ENCODE results near the gene DAP. TPM values are rescaled to one million over a fixed set of nuclear protein-coding genes. Genes with fewer than 3 reads are reported as not detected.
"Not testable (repeated sequence)": the region's sequence is repeated elsewhere in the genome, so short reads cannot be mapped to it uniquely, and the experiment has no call there.

DAP gene
- total and polyA plus RNA-seq, 10 of the 15 experiments (the other 5 are each of a cell fraction or from before 2014, with no cell fraction given) = 12.9 to 130 (median 49.9) TPM

DNA sequence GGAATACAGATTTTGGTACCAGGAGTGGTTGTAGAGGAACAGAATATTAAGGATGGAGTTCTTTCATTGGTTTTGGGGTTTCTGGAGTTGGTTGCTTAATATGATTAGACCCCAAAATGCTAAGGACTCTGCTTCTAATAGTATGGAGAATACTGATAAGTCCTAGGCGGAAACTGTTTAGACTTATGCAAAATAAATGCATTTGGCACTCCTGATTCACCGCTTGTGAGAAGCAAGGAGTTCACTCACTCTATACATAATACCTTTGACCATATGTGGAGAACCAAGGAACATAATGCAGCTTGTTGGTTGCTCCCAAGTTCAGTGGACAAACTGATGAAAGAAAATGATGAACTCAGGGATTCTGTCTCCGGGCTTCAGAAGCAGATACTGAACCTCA, 44.2 kb downstream of the DAP start:
- H3K4me3 ChIP-seq; in situ Hi-C loops (cut with MboI); CTCF ChIA-PET; POLR2A ChIA-PET; H4K20me1 ChIP-seq (ENCODE audit: control insufficient read depth, insufficient read depth); H3K27ac ChIP-seq (ENCODE audit: control insufficient read depth, insufficient read depth); H3K9me3 ChIP-seq (replicated peaks; ENCODE audit: control insufficient read depth, insufficient read depth, low read length); H3K9ac ChIP-seq (ENCODE audit: control insufficient read depth, insufficient read depth, low read length); intact Hi-C loops (cut with micrococcal nuclease; ENCODE audit: unreplicated experiment); FAIRE-seq; BruUV-seq (replicated peaks); DNase-seq (ENCODE audit: low read depth, low spot score); H3K79me2 ChIP-seq (ENCODE audit: control insufficient read depth, insufficient read depth, low read length); H3K4me2 ChIP-seq (ENCODE audit: control insufficient read depth, insufficient read depth); H2AFZ ChIP-seq (ENCODE audit: control insufficient read depth, low read depth, low read length); ATAC-seq; RAD21 ChIA-PET (ENCODE audit: unreplicated experiment); SMC1A ChIA-PET (ENCODE audit: uncharacterized antibody, unreplicated experiment); H3K27me3 ChIP-seq (replicated peaks in 1 of 2; ENCODE audit: control insufficient read depth in 2 of 2, insufficient read depth in 2 of 2, low read length in 1 of 2): not testable (repeated sequence)
- 97% methylated on average over 3 of the region's 3 CpGs for WGBS (ENCODE audit: insufficient coverage, insufficient replicate concordance, low lambda C conversion rate, missing lambda C conversion rate)
- Histone ChIP-seq H3K36me3 (ENCODE audit: control insufficient read depth in 2 of 2, insufficient read depth in 2 of 2, low read length in 1 of 2) (peaks cover 1 to 18% of the 10 kb centered on the region in 2 experiments), H3K4me1 (ENCODE audit: control insufficient read depth, insufficient read depth, low read length) (peaks cover 15% of the 10 kb centered on the region)

DNA sequence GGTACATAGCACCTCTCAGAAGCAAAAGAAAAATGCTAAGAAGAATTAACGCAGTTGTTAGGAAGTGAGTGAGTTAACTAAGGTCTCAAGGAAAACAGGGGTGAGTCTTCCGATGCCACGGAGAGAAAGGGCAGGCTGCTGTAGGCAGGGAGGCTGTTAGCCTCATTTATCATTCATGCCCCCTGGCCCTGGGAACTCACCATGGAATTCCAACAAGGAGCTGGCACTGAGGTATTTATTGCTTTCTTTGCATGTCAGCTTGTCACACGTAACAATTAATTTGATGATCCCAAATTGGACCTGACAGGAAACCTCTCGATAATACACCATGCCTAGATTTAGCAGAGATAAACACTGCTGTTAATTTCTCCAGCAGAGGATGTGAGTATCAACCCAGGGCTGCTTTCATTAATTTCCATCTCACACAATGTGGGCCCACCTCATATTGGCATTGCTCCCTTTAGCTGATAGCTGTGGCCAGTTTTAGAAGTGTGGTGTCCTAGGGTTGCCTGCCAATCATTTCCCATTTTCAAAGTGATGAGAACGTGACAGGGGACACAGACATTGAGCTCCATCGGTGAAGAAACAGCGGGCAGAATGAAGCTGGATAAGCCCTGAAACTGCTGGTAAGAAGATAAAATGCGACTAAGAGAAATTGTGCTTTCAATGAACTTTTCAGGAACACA, 45.3 kb downstream of the DAP start:
- no peak overlapping the region for H3K27ac ChIP-seq (ENCODE audit: control insufficient read depth, insufficient read depth)
- no peak for FAIRE-seq
- POLR2A ChIA-PET = no interaction called here
- TF ChIP-seq, protein P1, sequence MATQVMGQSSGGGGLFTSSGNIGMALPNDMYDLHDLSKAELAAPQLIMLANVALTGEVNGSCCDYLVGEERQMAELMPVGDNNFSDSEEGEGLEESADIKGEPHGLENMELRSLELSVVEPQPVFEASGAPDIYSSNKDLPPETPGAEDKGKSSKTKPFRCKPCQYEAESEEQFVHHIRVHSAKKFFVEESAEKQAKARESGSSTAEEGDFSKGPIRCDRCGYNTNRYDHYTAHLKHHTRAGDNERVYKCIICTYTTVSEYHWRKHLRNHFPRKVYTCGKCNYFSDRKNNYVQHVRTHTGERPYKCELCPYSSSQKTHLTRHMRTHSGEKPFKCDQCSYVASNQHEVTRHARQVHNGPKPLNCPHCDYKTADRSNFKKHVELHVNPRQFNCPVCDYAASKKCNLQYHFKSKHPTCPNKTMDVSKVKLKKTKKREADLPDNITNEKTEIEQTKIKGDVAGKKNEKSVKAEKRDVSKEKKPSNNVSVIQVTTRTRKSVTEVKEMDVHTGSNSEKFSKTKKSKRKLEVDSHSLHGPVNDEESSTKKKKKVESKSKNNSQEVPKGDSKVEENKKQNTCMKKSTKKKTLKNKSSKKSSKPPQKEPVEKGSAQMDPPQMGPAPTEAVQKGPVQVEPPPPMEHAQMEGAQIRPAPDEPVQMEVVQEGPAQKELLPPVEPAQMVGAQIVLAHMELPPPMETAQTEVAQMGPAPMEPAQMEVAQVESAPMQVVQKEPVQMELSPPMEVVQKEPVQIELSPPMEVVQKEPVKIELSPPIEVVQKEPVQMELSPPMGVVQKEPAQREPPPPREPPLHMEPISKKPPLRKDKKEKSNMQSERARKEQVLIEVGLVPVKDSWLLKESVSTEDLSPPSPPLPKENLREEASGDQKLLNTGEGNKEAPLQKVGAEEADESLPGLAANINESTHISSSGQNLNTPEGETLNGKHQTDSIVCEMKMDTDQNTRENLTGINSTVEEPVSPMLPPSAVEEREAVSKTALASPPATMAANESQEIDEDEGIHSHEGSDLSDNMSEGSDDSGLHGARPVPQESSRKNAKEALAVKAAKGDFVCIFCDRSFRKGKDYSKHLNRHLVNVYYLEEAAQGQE (IDR thresholded peaks at IDR 0.05; ENCODE audit: low read depth, low read length) = no peak
- TF ChIP-seq YY1 (IDR thresholded peaks at IDR 0.05; ENCODE audit: low read depth, low read length) = no peak
- TF ChIP-seq, protein P2, sequence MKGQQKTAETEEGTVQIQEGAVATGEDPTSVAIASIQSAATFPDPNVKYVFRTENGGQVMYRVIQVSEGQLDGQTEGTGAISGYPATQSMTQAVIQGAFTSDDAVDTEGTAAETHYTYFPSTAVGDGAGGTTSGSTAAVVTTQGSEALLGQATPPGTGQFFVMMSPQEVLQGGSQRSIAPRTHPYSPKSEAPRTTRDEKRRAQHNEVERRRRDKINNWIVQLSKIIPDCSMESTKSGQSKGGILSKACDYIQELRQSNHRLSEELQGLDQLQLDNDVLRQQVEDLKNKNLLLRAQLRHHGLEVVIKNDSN (IDR thresholded peaks at IDR 0.05; ENCODE audit: borderline replicate concordance, extremely low read length, insufficient read depth, low read depth, low read length) = no peak
- no peak for TF ChIP-seq CHD4 (IDR thresholded peaks at IDR 0.05)
- TF ChIP-seq, protein P3, sequence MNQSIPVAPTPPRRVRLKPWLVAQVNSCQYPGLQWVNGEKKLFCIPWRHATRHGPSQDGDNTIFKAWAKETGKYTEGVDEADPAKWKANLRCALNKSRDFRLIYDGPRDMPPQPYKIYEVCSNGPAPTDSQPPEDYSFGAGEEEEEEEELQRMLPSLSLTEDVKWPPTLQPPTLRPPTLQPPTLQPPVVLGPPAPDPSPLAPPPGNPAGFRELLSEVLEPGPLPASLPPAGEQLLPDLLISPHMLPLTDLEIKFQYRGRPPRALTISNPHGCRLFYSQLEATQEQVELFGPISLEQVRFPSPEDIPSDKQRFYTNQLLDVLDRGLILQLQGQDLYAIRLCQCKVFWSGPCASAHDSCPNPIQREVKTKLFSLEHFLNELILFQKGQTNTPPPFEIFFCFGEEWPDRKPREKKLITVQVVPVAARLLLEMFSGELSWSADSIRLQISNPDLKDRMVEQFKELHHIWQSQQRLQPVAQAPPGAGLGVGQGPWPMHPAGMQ (IDR thresholded peaks at IDR 0.05; ENCODE audit: borderline replicate concordance) = no peak
- no peak for TF ChIP-seq ASH2L (IDR thresholded peaks at IDR 0.05; ENCODE audit: borderline replicate concordance, low read depth)
- no peak for TF ChIP-seq IKZF2 (IDR thresholded peaks at IDR 0.05)
- TF ChIP-seq KDM1A (IDR thresholded peaks at IDR 0.05; ENCODE audit: borderline replicate concordance) = no peak
- TF ChIP-seq, protein P4, sequence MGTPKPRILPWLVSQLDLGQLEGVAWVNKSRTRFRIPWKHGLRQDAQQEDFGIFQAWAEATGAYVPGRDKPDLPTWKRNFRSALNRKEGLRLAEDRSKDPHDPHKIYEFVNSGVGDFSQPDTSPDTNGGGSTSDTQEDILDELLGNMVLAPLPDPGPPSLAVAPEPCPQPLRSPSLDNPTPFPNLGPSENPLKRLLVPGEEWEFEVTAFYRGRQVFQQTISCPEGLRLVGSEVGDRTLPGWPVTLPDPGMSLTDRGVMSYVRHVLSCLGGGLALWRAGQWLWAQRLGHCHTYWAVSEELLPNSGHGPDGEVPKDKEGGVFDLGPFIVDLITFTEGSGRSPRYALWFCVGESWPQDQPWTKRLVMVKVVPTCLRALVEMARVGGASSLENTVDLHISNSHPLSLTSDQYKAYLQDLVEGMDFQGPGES (IDR thresholded peaks at IDR 0.05) = no peak

More for the DNA sequence above, 45.3 kb downstream of the DAP start:
- SMC1A ChIA-PET (ENCODE audit: uncharacterized antibody, unreplicated experiment) = interaction anchor here (1.2 kb wide), 1 partner anchor 10 kb away, joined by 4 read pairs; no protein-coding TSS in a partner anchor
- H3K4me3 ChIP-seq = no peak overlapping the region
- 94% methylated on average over 9 of the region's 9 CpGs for WGBS (ENCODE audit: insufficient coverage, insufficient replicate concordance, low lambda C conversion rate, missing lambda C conversion rate)
- H4K20me1 ChIP-seq (ENCODE audit: control insufficient read depth, insufficient read depth) = no peaks in the 10 kb centered on the region
- no peak overlapping the region for H3K4me2 ChIP-seq (ENCODE audit: control insufficient read depth, insufficient read depth)
- H3K4me1 ChIP-seq (ENCODE audit: control insufficient read depth, insufficient read depth, low read length) = peaks cover 15% of the 10 kb centered on the region
- CTCF ChIA-PET = interaction anchor here (1.3 kb wide), 1 partner anchor 14 kb away, joined by 4 read pairs; no protein-coding TSS in a partner anchor
- intact Hi-C loops (cut with micrococcal nuclease; ENCODE audit: unreplicated experiment) (no loop called here), in situ Hi-C loops (cut with MboI) (no loop called here)
- no peak overlapping the region for H3K9ac ChIP-seq (ENCODE audit: control insufficient read depth, insufficient read depth, low read length)
- ATAC-seq (no peak), DNase-seq (ENCODE audit: low read depth, low spot score) (no peak)
- RAD21 ChIA-PET (ENCODE audit: unreplicated experiment) = no interaction called here
- H3K9me3 ChIP-seq (replicated peaks; ENCODE audit: control insufficient read depth, insufficient read depth, low read length) = 0 out of 3 replicates have a peak, but pooled peaks cover 2% of the 10 kb centered on the region
- no peak overlapping the region for H2AFZ ChIP-seq (ENCODE audit: control insufficient read depth, low read depth, low read length)
- no TSS peak for BruUV-seq (replicated peaks)
- no peaks in the 10 kb centered on the region for H3K27me3 ChIP-seq (replicated peaks in 1 of 2; ENCODE audit: control insufficient read depth in 2 of 2, insufficient read depth in 2 of 2, low read length in 1 of 2)
- H3K79me2 ChIP-seq (ENCODE audit: control insufficient read depth, insufficient read depth, low read length) = no peaks in the 10 kb centered on the region
- peaks cover 3 to 12% of the 10 kb centered on the region in 2 experiments for H3K36me3 ChIP-seq (ENCODE audit: control insufficient read depth in 2 of 2, insufficient read depth in 2 of 2, low read length in 1 of 2)

Measured in GM12878 (cell line).